PC-9 (cell line): ENCODE results near the gene NIT2. TPM values are rescaled to one million over a fixed set of nuclear protein-coding genes. Genes with fewer than 3 reads are reported as not detected.

Source experiments
- BruUV-seq: library from RNA; stranded (reverse); fragments of 400-500 nt; replicated peaks from 2 replicates; lab custom pipeline; 2021; lab: Mats Ljungman, UMichigan
- CTCF ChIA-PET: fragments of 300-600 bp; sonication (Branson Sonifier 250); formaldehyde crosslinking; loops from one replicate; lab custom pipeline; 2022; ENCODE audit warnings: antibody characterized with exemption; lab: Charles Lee
- POLR2A ChIA-PET: fragments of 300-600 bp; sonication (Branson Sonifier 250); formaldehyde crosslinking; loops from one replicate; lab custom pipeline; 2022; ENCODE audit warnings: antibody characterized with exemption; ENCODE audit not compliant: unreplicated experiment; lab: Charles Lee
- DNase-seq, 2 experiments: peaks; one replicate each; pipeline versions ENCODE4 v3.0.0 to v3.0.0-alpha.2; 2015 to 2022; ENCODE audit warnings: mixed read lengths in 1 of 2
- H2AFZ ChIP-seq: fragments of 200-600 bp; sonication (generic); 2 replicates; pipeline ENCODE4 v1.8.1; 2017; ENCODE audit warnings: antibody characterized with exemption
- H3F3A ChIP-seq: fragments of 200-600 bp; sonication (generic); 2 replicates; pipeline ENCODE4 v1.8.1; 2017; ENCODE audit warnings: antibody characterized with exemption, mild to moderate bottlenecking, low read depth; ENCODE audit not compliant: insufficient read depth
- H3K27ac ChIP-seq: fragments of 200-600 bp; sonication (generic); 2 replicates; pipeline ENCODE4 v1.6.1; 2016; ENCODE audit warnings: mixed run types
- H3K27me3 ChIP-seq: fragments of 200-600 bp; sonication (generic); 2 replicates; pipeline ENCODE4 v1.6.1; 2016; ENCODE audit warnings: low read depth, mixed run types; ENCODE audit not compliant: insufficient read depth
- H3K36me3 ChIP-seq: fragments of 200-600 bp; sonication (generic); 2 replicates; pipeline ENCODE4 v1.6.1; 2016; ENCODE audit warnings: low read depth, mixed run types
- H3K4me1 ChIP-seq: fragments of 200-600 bp; sonication (generic); replicated peaks from 2 replicates; pipeline ENCODE4 v1.6.1; 2016; ENCODE audit warnings: mixed run types; ENCODE audit not compliant: insufficient read depth
- H3K4me2 ChIP-seq: fragments of 200-600 bp; sonication (generic); 2 replicates; pipeline ENCODE4 v1.6.1; 2017; ENCODE audit warnings: mixed run types
- H3K4me3 ChIP-seq: fragments of 200-600 bp; sonication (generic); 2 replicates; pipeline ENCODE4 v1.6.1; 2016; ENCODE audit warnings: mixed run types
- H3K79me2 ChIP-seq: fragments of 200-600 bp; sonication (generic); 2 replicates; pipeline ENCODE4 v1.6.1; 2017; ENCODE audit warnings: low read depth, mixed run types
- H3K9me2 ChIP-seq: fragments of 200-600 bp; sonication (generic); 2 replicates; pipeline ENCODE4 v1.8.1; 2017; ENCODE audit warnings: mild to moderate bottlenecking; ENCODE audit not compliant: insufficient read depth
- H3K9me3 ChIP-seq: fragments of 200-600 bp; sonication (generic); 2 replicates; pipeline ENCODE4 v1.8.1; 2016; ENCODE audit warnings: low read depth; ENCODE audit not compliant: insufficient read depth
- H4K20me1 ChIP-seq: fragments of 200-600 bp; sonication (generic); 2 replicates; pipeline ENCODE4 v1.8.1; 2017; ENCODE audit not compliant: insufficient read depth
- EZH2 ChIP-seq: fragments of 200-600 bp; sonication (generic); IDR thresholded peaks from 2 replicates; pipeline ENCODE4 v1.8.0; 2017; ENCODE audit warnings: antibody characterized with exemption, low read depth
- intact Hi-C: fragments of 100-400 bp; cut with micrococcal nuclease; formaldehyde crosslinking; loops from one replicate; pipeline ENCODE4 v1.10.0; 2022; ENCODE audit not compliant: unreplicated experiment
- total RNA-seq: library from RNA; stranded (reverse); gene quantifications from 2 replicates; pipeline ENCODE4 v1.2.3, GENCODE V29; 2021
- TF ChIP-seq, protein P1 (sequence below): fragments of 200-600 bp; sonication (generic); conservative IDR thresholded peaks from 2 replicates; pipeline ENCODE4 v1.6.1; 2017; ENCODE audit warnings: mixed run types, antibody characterized with exemption, mild to moderate bottlenecking, moderate library complexity

The NIT2 gene
- total RNA-seq, 1 experiment from 2014 or later = 115 TPM

DNA sequence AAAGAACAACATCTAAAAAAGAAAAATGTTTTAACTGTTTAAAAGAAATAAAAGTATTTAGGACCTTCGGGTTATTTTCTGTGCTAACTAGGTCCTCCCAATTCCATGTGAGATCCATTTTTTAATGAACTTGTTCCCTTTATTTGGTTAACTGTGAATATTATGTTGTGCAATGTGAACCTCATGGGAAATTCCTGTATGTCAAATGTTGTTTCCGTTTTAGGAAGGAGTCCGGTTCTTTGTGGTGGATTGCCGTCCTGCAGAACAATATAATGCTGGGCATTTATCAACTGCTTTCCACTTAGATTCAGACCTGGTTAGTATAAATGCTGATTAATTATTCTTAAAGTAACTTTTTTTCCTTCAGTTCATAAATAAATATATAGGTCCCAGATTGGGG, 35.5 kb upstream of the NIT2 start:
- Histone ChIP-seq H2AFZ (no peak overlapping the region), H3K4me3 (no peak overlapping the region), H3K4me2 (no peak overlapping the region), H3K79me2 (no peaks in the 10 kb centered on the region), H4K20me1 (no peaks in the 10 kb centered on the region), H3K27ac (no peak overlapping the region), H3K9me3 (no peaks in the 10 kb centered on the region), H3K36me3 (peaks cover 54% of the 10 kb centered on the region), H3F3A (no peaks in the 10 kb centered on the region), H3K9me2 (no peaks in the 10 kb centered on the region), H3K4me1 (no peaks in the 10 kb centered on the region), H3K27me3 (no peaks in the 10 kb centered on the region)
- TF ChIP-seq, protein P1, sequence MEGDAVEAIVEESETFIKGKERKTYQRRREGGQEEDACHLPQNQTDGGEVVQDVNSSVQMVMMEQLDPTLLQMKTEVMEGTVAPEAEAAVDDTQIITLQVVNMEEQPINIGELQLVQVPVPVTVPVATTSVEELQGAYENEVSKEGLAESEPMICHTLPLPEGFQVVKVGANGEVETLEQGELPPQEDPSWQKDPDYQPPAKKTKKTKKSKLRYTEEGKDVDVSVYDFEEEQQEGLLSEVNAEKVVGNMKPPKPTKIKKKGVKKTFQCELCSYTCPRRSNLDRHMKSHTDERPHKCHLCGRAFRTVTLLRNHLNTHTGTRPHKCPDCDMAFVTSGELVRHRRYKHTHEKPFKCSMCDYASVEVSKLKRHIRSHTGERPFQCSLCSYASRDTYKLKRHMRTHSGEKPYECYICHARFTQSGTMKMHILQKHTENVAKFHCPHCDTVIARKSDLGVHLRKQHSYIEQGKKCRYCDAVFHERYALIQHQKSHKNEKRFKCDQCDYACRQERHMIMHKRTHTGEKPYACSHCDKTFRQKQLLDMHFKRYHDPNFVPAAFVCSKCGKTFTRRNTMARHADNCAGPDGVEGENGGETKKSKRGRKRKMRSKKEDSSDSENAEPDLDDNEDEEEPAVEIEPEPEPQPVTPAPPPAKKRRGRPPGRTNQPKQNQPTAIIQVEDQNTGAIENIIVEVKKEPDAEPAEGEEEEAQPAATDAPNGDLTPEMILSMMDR = no peak
- TF ChIP-seq EZH2 = no peak
- DNase-seq = no peak
- no TSS peak for BruUV-seq
- ChIA-PET CTCF (interaction anchor here (0.6 kb wide), 1 partner anchor 49 kb away, joined by 4 read pairs; no protein-coding TSS in a partner anchor), POLR2A (no interaction called here)
- intact Hi-C loops = no loop called here

- CTCF ChIA-PET = no interaction called here
- no peaks in the 10 kb centered on the region for H3K27me3 ChIP-seq
- no peaks in the 10 kb centered on the region for H3K9me3 ChIP-seq
- no peaks in the 10 kb centered on the region for H3K9me2 ChIP-seq
- no peak overlapping the region for H3K27ac ChIP-seq
- H3K4me1 ChIP-seq = no peaks in the 10 kb centered on the region
- DNase-seq = no peak
- peaks cover 44% of the 10 kb centered on the region for H3K36me3 ChIP-seq
- no peak overlapping the region for H2AFZ ChIP-seq
- BruUV-seq = no TSS peak
- intact Hi-C loops = no loop called here
- POLR2A ChIA-PET = no interaction called here
- no peaks in the 10 kb centered on the region for H4K20me1 ChIP-seq
- H3K79me2 ChIP-seq = no peaks in the 10 kb centered on the region
- no peak for TF ChIP-seq EZH2
- TF ChIP-seq, protein P1 = no peak
- no peak overlapping the region for H3K4me3 ChIP-seq
- H3F3A ChIP-seq = 0 out of 2 replicates have a peak, but pooled peaks cover 4% of the 10 kb centered on the region
- H3K4me2 ChIP-seq = no peak overlapping the region
These were observed 27.9 kb upstream of the NIT2 start for GRCh38 chr3:100306695-100307094.

DNA sequence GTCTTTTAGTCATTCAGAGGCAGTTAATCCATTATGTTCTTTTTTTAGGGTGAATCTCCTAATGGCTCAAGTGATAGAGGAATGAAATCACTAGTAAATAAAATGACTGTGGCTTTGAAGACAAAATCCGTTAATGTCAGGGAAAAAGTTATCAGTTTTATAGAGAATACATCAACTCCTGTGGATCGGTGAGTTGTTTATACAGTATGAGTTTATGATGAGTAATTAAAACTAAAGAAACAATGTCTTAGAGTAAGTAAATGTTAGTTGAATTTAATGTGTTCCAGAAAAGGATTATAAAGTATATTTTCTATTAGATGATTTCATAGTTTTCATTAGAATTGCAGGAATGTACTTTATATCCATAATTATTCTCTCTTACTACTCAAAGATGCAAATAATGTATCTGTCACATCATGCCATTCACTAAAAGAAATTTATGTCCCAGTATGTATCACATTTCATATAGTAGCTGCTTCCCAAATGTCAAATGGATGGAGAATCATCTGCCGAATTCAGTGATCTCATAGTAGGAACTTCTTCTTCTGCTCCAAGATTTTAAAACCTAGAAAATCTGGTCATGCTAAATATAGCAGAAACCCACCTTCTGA, 24.1 kb upstream of the NIT2 start:
- TF ChIP-seq, protein P1 = no peak
- H3F3A ChIP-seq = peaks cover 4% of the 10 kb centered on the region; the same call in 1 of the 2 replicates
- ChIA-PET POLR2A (interaction anchor here (0.7 kb wide), 1 partner anchor 398 kb away, joined by 3 read pairs; no protein-coding TSS in a partner anchor), CTCF (interaction anchor here (0.6 kb wide), 1 partner anchor 48 kb away, joined by 5 read pairs; no protein-coding TSS in a partner anchor)
- no peak overlapping the region for H3K4me3 ChIP-seq
- no peak overlapping the region for H3K4me2 ChIP-seq
- H4K20me1 ChIP-seq = no peaks in the 10 kb centered on the region
- H3K4me1 ChIP-seq = no peaks in the 10 kb centered on the region
- intact Hi-C loops = loop anchor here (10.0 kb wide), 1 partner anchor 434 kb away; no protein-coding TSS in a partner anchor
- H3K36me3 ChIP-seq = peaks cover 40% of the 10 kb centered on the region
- no peaks in the 10 kb centered on the region for H3K9me2 ChIP-seq
- H2AFZ ChIP-seq = no peak overlapping the region
- H3K9me3 ChIP-seq = no peaks in the 10 kb centered on the region
- no peaks in the 10 kb centered on the region for H3K79me2 ChIP-seq
- H3K27me3 ChIP-seq = no peaks in the 10 kb centered on the region
- no peak for DNase-seq
- no TSS peak for BruUV-seq
- no peak overlapping the region for H3K27ac ChIP-seq
